ENCODE data around the gene AATK.

AATK gene

GRCh38 chr17:81127526-81128177, 38.4 kb downstream of the AATK start:
- no peak for DNase-seq (ENCODE audit: low read depth)

- no peak for DNase-seq (ENCODE audit: low read depth)
Observed at GRCh38 chr17:81127133-81127455, 38.9 kb downstream of the AATK start.

- no peak for DNase-seq (ENCODE audit: low read depth)
Observed at GRCh38 chr17:81126281-81127132, 39.5 kb downstream of the AATK start.

DNA sequence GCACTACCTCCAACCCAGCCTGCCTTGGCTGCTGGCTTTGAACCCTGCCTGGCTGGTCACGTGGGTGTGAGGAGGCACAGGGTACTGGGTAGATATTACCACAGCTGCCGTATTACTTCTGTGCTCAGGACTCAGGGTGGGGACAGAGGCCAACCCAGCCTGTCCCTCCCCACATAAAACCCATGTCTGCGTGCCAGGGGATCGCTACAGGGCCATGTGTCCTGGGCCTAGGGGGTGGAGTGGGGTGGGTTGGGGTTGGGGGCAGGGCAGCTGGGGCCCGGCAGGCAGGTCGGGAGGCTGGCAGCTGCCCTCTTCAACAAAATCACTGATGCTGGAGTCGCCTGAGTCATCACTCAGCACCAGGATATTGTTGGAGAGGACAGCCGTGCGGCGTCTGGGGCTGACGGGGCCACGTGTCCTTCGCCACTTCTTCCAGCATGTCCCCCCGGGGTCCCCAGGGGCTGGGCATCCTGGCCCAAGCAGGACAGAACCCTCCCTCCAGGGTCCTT, 40.4 kb downstream of the AATK start:
- no peak for DNase-seq (ENCODE audit: low read depth)

DNA sequence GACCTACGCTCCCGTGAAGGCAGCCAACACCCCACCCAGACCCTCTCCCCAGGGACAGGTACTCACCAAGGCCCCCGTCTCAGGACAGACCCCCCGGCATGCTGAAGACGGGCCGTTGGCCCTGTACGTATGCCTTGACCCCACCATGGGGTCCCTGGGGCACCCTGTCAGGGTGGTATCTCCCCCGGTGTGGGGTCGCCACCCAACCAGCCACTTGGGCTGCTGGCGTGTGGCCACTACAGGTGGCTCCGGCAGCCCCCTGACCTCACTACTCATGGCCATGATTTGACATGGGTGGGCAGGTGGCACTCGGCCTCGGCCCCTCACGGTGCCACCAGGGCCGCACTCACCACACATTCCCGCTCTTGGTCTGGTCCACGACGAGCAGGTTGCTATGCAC, 41.6 kb downstream of the AATK start:
- DNase-seq (ENCODE audit: low read depth): no peak

DNA sequence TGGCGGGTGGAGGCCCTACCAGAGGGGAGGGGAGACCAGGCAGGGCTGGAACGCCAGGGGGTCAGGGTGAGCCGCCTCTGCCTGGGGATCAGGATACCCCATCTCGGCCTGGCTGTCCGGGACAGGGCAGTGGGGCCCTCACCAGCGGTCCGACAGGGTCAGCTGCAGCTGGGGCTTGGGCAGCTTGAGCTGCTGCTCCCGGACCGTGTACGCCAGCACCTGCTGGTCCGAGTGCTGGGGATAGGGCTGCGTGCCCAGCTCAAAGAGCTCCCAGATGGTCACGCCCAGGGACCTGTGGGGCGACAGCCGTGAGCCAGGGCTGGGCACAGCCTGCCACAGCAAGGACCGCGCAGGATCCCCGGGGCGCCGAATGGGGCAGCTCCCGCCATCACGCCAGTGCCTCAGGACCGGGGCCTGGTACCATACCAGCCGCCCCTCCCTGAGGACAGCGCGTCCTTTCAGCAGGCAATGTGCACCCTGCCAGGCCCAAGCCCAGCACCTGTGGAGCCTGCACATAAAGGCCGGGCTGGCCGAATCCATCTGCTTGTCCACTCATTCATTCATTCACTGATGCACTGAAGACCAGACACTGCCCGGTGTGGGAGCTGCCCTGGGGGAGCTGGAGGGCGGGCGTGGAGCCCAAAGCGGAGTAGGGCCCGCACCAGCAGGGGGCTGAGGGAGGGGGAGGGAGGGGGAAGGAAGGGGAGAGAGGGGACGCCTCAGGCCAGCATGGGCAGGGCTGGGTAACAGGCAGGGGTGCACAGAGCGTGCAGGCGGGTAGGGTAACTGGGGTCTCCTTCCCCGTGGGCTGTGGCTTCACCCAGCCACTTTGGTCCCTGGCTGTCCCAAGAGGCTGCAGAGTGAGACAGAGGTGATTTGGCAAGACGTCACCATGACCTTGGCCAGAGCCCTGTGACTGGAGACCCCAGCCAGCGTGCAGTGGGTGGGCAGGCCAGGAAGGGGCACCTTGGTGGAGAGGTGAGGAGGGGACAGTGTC, 42.7 kb downstream of the AATK start:
- no peak for DNase-seq (ENCODE audit: low read depth)

GRCh38 chr17:81121841-81122733, 43.9 kb downstream of the AATK start:
- no peak for DNase-seq (ENCODE audit: low read depth)

DNA sequence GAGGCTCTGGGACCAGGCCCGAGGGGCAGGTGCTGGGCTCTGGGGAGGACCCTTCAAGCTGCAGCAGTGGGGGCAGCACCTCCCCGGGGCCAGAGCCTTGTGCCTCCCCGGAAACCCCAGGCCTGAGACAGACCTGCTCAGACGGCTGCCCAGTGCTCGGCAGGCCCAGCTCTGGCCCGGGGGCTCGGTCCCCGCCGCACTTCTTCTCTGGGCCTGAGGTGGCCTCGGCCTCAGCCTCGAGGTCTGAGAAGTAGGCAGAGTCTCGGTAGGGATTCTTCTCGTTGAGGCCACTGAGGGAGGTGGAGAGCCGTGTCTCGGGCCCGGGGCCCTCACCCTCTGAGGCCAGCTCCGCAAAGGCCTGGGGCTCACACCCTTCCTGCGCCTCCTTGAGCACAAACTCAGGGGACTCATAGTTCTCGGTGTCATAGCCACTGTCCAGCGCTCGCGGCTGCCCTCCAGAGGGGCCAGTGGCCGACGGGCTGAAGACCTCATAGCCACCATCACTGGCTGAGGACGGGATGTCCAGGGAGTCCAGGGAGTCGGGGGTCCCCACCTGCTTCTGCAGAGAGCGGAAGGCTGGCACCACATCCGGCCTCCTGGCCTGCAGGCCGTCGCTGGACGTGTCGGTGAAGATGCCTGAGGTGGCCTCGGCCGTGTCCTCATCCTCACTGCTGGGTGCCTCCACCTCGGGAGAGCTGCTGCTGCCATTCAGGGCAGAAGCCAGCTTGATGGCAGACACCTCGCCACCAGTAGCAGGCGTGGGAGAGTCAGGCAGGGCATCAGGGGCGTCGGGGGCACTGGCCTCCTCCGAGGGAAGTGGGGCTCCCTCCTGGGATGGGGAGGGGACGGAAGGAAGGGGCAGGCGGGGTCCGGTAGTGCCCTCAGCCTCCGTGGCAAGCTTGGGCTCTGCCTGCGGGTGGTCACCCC, 45.1 kb downstream of the AATK start:
- no peak for DNase-seq (ENCODE audit: low read depth)

GRCh38 chr17:81120149-81120484, 45.9 kb downstream of the AATK start:
- no peak for DNase-seq (ENCODE audit: low read depth)

DNA sequence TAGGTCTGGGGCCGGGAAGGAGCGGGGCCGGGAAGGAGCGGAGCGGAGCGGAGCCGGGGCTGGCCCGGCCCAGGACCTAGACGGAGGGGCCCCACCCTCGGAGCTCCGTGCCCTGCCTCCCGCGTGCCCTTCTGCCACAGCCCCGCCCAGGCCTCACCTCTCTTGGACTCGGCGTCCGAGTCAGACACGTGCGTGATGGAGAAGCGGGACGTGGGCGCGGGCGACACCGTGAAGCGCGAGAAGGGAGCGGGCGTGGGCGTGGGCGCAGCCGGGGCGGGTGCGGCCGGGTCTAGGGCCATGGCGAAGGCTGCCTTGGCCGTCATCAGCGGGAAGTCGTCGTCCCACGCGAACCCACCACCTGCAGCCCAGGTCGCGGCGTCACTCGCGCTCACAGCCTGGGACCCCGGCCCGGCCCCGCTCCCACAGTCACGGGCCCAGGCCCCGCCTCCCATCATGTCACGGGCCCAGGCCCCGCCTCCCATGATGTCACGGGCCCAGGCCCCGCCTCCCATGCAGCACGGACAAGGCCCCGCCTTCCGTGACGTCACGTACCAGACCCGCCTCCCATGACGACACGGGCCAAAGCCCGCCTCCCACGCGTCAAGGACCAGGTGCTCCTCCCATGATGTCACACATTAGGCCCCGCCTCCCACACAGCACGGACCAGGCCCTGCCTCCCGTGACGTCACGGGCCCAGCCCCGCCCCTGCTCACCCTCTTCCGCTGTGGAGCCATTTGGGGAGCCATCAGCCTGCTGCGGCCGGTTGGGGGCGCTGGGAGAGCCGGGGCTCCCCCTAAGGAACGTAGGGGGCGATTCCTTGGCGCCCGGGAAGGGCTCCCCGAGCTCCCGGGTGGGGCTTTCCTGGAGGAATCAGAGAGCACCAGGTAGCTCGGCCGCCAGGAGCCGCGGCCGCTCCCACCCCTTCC, 46.5 kb downstream of the AATK start:
- peak; percentile 67 for DNase-seq (ENCODE audit: low read depth)

DNA sequence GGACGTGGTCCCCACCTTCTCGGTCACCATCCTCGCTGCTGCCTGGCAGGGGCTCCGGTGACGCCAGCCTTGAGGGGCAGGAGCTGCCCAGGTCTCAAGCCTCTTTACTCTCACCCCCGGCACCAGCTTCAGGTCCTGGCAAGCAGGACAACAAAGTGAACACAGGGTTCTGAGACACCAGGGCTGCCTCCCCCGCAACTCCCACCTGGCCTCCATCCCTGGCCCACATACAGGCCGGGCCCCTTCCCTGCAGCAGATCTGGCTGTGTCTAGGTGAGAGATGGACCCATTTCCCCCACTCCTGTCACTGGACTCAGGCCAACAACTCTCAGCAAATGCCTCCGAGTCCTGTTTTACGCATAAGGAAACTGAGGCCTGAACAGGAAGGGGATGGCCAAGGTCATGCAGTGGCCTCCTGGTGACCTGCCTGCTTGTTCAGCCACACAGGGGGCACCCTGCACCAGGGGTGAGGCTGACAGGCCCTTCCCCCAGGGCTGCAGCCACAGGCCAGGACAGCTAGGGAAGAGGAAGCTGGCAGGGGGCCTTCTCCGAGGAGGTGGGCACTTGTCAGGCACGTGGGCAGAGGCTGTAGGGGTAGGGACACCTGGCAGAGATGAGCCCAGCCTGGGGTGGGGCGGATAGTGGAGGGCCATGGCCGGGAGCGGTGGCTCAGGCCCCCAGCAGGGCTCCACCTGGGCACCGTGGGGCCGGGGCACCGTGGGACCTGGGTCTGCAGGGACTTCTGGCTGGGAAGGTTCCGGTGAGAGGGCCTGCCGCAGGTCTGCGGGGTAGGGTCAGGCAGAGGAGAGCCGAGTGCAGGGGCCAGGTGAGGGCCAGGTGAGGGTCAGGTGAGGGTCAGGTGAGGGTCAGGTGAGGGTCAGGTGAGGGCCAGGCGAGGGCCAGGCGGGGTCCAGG, 47.5 kb downstream of the AATK start:
- no peak for DNase-seq (ENCODE audit: low read depth)

- no peak for DNase-seq (ENCODE audit: low read depth)
Observed at GRCh38 chr17:81117672-81118198, 48.3 kb downstream of the AATK start.

- no peak for DNase-seq (ENCODE audit: low read depth)
Observed at GRCh38 chr17:81116704-81117103, 49.3 kb downstream of the AATK start.

- no peak for DNase-seq (ENCODE audit: low read depth)
Observed at GRCh38 chr17:81115749-81116464, 50.1 kb downstream of the AATK start.

- no peak for DNase-seq (ENCODE audit: low read depth)
Observed at GRCh38 chr17:81115219-81115618, 50.8 kb downstream of the AATK start.

- DNase-seq (ENCODE audit: low read depth): no peak
Observed at GRCh38 chr17:81114351-81115093, 51.5 kb downstream of the AATK start.

Measured in stimulated activated CD8-positive, alpha-beta memory T cell treated with anti-CD3 and anti-CD28 coated beads, Interleukin-15, amount 100 ng/mL, for 24 hours (primary cell).